Measurements from ENCODE around the gene MAP2K4. TPM values are rescaled to one million over a fixed set of nuclear protein-coding genes. Genes with fewer than 3 reads are reported as not detected.

Gene MAP2K4
- total and polyA plus RNA-seq, 7 donors, result 12.9 to 40.0 (median 31.4) TPM

DNA sequence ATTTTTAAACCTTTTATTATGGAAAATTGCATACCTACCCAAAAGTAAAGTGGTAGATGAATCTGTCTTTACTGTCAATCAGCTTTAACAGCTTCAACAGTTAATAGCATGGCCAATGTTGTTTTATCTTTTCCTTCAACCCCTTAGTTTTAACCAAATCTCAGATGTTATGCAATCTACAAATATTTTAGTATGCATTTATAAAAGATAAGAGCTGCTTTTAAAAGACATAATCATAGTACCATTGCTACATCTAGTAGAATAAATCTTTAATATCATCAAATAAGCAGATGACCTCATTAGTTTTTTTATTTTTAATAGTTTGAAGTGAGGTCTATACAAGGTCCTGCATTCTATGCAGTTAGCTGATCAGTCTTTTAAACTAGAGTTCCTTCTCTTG is 37.9 kb downstream of the MAP2K4 start:
- DNase-seq (no peak), ATAC-seq (no peak)
- no peak overlapping the region for H3K4me3 ChIP-seq
- no peaks in the 10 kb centered on the region for H3K36me3 ChIP-seq (ENCODE audit: insufficient read depth in 1 of 2, low read depth in 1 of 2)
- TF ChIP-seq, protein P1, sequence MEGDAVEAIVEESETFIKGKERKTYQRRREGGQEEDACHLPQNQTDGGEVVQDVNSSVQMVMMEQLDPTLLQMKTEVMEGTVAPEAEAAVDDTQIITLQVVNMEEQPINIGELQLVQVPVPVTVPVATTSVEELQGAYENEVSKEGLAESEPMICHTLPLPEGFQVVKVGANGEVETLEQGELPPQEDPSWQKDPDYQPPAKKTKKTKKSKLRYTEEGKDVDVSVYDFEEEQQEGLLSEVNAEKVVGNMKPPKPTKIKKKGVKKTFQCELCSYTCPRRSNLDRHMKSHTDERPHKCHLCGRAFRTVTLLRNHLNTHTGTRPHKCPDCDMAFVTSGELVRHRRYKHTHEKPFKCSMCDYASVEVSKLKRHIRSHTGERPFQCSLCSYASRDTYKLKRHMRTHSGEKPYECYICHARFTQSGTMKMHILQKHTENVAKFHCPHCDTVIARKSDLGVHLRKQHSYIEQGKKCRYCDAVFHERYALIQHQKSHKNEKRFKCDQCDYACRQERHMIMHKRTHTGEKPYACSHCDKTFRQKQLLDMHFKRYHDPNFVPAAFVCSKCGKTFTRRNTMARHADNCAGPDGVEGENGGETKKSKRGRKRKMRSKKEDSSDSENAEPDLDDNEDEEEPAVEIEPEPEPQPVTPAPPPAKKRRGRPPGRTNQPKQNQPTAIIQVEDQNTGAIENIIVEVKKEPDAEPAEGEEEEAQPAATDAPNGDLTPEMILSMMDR (IDR thresholded peaks at IDR 0.05), result no peak
- peaks cover 15% of the 10 kb centered on the region for H3K4me1 ChIP-seq
- H3K27me3 ChIP-seq (ENCODE audit: insufficient read depth in 3 of 3, low read length in 2 of 3), result no peaks in the 10 kb centered on the region
- no peaks in the 10 kb centered on the region for H3K9me3 ChIP-seq
- intact Hi-C loops (cut with DNase I), result no loop called here
- no peak overlapping the region for H3K27ac ChIP-seq

DNA sequence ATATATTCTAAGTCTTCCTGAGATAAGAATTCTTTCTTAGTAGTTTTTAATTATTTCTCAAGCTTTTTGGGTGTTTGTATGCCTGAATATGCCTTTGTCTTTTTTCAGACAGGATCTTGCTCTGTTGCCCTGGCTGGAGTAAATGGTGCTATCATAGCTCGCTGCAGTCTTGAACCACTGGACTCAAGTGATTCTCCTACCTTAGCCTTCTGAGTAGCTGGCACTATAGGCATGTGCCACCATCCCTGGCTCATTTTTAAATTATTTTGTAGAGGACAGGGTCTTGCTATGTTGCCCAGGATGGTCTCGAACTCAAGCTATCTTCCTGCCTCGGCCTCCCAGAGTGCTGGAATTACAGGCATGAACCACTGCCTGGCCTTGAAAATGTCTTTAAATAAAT is 41.6 kb downstream of the MAP2K4 start:
- Histone ChIP-seq H3K27me3 (ENCODE audit: insufficient read depth in 3 of 3, low read length in 2 of 3) (no peaks in the 10 kb centered on the region), H3K36me3 (ENCODE audit: insufficient read depth in 1 of 2, low read depth in 1 of 2) (no peaks in the 10 kb centered on the region), H3K9me3 (no peaks in the 10 kb centered on the region), H3K27ac (no peak overlapping the region), H3K4me3 (no peak overlapping the region), H3K4me1 (peaks cover 2% of the 10 kb centered on the region)
- intact Hi-C loops (cut with DNase I), result no loop called here
- WGBS, 3 donors, result 93 to 98% (median 97%) methylated on average over 3 of the region's 3 CpGs
- DNase-seq, result no peak
- TF ChIP-seq, protein P1 (IDR thresholded peaks at IDR 0.05), result no peak
- no peak for ATAC-seq

DNA sequence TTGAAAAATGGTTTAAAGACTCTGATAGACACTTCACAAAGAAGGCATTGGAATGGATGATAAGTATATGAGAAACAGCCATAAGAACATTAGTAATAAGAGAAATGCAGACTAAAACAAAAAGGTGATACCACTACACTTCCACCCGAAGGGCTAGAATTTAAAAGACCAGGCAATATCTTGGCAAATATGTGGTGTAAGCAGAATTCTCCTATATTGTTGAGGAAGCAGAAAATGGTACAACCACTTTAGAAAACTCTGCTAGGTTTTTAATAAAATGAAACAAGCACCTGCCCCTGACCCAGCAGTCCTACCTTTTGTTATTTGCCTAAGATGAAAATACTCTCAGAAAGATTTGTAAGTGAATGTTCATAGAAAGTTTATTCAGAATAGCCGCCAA is 43.7 kb downstream of the MAP2K4 start:
- WGBS, 3 donors, result 98 to 99% (median 99%) methylated on average over 2 of the region's 2 CpGs
- H3K4me1 ChIP-seq, result no peaks in the 10 kb centered on the region
- H3K9me3 ChIP-seq, result no peaks in the 10 kb centered on the region
- no peak overlapping the region for H3K4me3 ChIP-seq
- no peaks in the 10 kb centered on the region for H3K27me3 ChIP-seq (ENCODE audit: insufficient read depth in 3 of 3, low read length in 2 of 3)
- DNase-seq (no peak), ATAC-seq (no peak)
- H3K36me3 ChIP-seq (ENCODE audit: insufficient read depth in 1 of 2, low read depth in 1 of 2), result no peaks in the 10 kb centered on the region
- TF ChIP-seq, protein P1 (IDR thresholded peaks at IDR 0.05), result no peak
- no peak overlapping the region for H3K27ac ChIP-seq
- intact Hi-C loops (cut with DNase I), result no loop called here

- ATAC-seq, result no peak
- WGBS, 3 donors, result 86 to 88% (median 88%) methylated on average over 2 of the region's 2 CpGs
- Histone ChIP-seq H3K27me3 (ENCODE audit: insufficient read depth in 3 of 3, low read length in 2 of 3) (no peaks in the 10 kb centered on the region), H3K27ac (no peak overlapping the region), H3K4me1 (no peaks in the 10 kb centered on the region), H3K9me3 (no peaks in the 10 kb centered on the region), H3K4me3 (no peak overlapping the region), H3K36me3 (ENCODE audit: insufficient read depth in 1 of 2, low read depth in 1 of 2) (no peaks in the 10 kb centered on the region)
- no peak for DNase-seq
- TF ChIP-seq, protein P1 (IDR thresholded peaks at IDR 0.05), result no peak
- intact Hi-C loops (cut with DNase I), result no loop called here
Measured at GRCh38 chr17:12067485-12067884, 46.8 kb downstream of the MAP2K4 start.

DNA sequence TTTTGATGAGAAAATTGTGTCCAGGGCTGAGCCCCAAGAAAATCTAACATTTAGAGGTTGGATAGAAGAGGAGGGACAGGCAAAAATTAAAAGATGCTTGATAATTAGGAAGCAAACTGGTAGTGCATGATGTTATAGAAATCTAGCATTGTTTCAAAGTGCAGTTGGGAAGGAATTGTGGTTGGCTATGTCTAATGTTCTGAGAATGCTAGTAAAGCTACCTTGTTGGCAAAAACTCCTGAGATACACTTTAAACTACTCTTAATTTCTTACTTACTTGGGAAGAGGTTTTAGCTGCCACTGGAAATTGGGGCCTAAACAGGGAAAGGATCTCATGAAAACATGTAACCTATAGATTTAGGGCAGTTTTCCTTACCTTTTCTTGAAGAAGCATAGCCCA is 48.3 kb downstream of the MAP2K4 start:
- no peaks in the 10 kb centered on the region for H3K4me1 ChIP-seq
- no peak overlapping the region for H3K27ac ChIP-seq
- intact Hi-C loops (cut with DNase I), result no loop called here
- DNase-seq (no peak), ATAC-seq (no peak)
- no peak overlapping the region for H3K4me3 ChIP-seq
- no peaks in the 10 kb centered on the region for H3K9me3 ChIP-seq
- H3K36me3 ChIP-seq (ENCODE audit: insufficient read depth in 1 of 2, low read depth in 1 of 2), result peaks cover 0 to 6% of the 10 kb centered on the region in 2 donors
- TF ChIP-seq, protein P1 (IDR thresholded peaks at IDR 0.05), result no peak
- H3K27me3 ChIP-seq (ENCODE audit: insufficient read depth in 3 of 3, low read length in 2 of 3), result no peaks in the 10 kb centered on the region
